Epithelial cell of esophagus (primary cell): ENCODE data around the gene PMP22.

Source experiments
- DNase-seq: peaks from one replicate; pipeline ENCODE4 v3.0.0; 2010; ENCODE audit warnings: low read depth
- H3K4me3 ChIP-seq: 2 replicates; pipeline ENCODE4 v1.5.1; 2011; ENCODE audit warnings: mild to moderate bottlenecking, low read length, control low read depth
- TF ChIP-seq, protein P1 (sequence below): IDR thresholded peaks from 2 replicates; pipeline ENCODE4 v1.5.1; 2011; ENCODE audit warnings: low read depth, mild to moderate bottlenecking, low read length, control low read depth, inconsistent platforms; ENCODE audit not compliant: insufficient read depth; ENCODE audit errors: missing control alignments

PMP22 gene

GRCh38 chr17:15270628-15271381 is 5.7 kb upstream of the PMP22 start:
- no peak overlapping the region for H3K4me3 ChIP-seq
- DNase-seq = no peak
- TF ChIP-seq, protein P1, sequence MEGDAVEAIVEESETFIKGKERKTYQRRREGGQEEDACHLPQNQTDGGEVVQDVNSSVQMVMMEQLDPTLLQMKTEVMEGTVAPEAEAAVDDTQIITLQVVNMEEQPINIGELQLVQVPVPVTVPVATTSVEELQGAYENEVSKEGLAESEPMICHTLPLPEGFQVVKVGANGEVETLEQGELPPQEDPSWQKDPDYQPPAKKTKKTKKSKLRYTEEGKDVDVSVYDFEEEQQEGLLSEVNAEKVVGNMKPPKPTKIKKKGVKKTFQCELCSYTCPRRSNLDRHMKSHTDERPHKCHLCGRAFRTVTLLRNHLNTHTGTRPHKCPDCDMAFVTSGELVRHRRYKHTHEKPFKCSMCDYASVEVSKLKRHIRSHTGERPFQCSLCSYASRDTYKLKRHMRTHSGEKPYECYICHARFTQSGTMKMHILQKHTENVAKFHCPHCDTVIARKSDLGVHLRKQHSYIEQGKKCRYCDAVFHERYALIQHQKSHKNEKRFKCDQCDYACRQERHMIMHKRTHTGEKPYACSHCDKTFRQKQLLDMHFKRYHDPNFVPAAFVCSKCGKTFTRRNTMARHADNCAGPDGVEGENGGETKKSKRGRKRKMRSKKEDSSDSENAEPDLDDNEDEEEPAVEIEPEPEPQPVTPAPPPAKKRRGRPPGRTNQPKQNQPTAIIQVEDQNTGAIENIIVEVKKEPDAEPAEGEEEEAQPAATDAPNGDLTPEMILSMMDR = no peak

DNA sequence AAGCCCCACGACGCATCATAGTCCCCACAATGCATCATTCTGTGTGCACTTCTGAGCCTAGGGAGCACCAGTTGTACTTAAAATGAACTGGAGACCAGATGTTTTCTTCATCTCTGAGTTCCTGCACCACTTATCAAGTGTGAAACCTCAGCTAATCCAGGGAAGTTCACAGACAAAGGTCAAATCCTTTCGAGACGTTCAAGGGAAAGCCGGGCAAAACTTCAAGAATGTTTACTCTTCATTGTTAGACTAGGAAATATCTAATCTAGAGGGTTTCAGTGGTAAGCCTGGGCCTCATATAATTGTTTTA is 4.6 kb upstream of the PMP22 start:
- no peak for DNase-seq

GRCh38 chr17:15269087-15269779 is 4.1 kb upstream of the PMP22 start:
- DNase-seq = no peak
- TF ChIP-seq, protein P1 = no peak
- H3K4me3 ChIP-seq = no peak overlapping the region

More for the DNA sequence above, 4.6 kb upstream of the PMP22 start:
- TF ChIP-seq, protein P1 = no peak
- no peak overlapping the region for H3K4me3 ChIP-seq

GRCh38 chr17:15268461-15268860 is 3.3 kb upstream of the PMP22 start:
- no peak for DNase-seq
- H3K4me3 ChIP-seq = no peak overlapping the region
- TF ChIP-seq, protein P1 = no peak

DNA sequence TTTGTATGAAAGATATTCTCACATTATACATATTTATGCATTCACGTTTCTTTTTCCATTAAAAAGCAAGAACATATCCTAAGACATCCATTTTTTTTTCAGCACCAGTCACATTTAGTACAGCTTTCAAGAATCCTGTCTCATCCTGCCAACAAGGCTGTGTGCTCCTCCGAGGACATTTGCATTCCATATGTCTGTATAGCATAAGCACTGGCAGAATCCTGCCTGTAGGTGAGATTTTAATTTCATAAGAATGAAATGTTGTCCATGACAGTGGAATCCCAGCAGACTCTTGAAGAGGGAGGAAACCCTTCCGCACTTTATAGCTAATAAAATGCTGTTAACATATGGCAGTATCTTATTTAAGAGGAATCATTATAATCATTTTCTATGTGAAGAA is 2.9 kb upstream of the PMP22 start:
- no peak overlapping the region for H3K4me3 ChIP-seq
- TF ChIP-seq, protein P1 = no peak
- no peak for DNase-seq

- TF ChIP-seq, protein P1 = no peak
- no peak overlapping the region for H3K4me3 ChIP-seq
- DNase-seq = no peak
These were observed 1.4 kb upstream of the PMP22 start for GRCh38 chr17:15266325-15267125.
